ENCODE results near the gene TMEM123.
A peak's percentile ranks its signal among the peaks of the same experiment; 100 is the strongest.

The TMEM123 gene

GRCh38 chr11:102428696-102429095 lies 23.9 kb downstream of the TMEM123 start:
- no peak for DNase-seq (ENCODE audit: insufficient read length, low spot score)

GRCh38 chr11:102427068-102427467 lies 25.5 kb downstream of the TMEM123 start:
- FAIRE-seq, result no peak
- DNase-seq (ENCODE audit: insufficient read length, low spot score), result no peak

More at GRCh38 chr11:102428696-102429095, 23.9 kb downstream of the TMEM123 start:
- FAIRE-seq, result peak; percentile 62

- FAIRE-seq (no peak), DNase-seq (ENCODE audit: insufficient read length, low spot score) (no peak)
These were observed 26.0 kb downstream of the TMEM123 start for GRCh38 chr11:102426570-102426969.

- no peak for DNase-seq (ENCODE audit: insufficient read length, low spot score)
- FAIRE-seq, result no peak
These were observed 26.6 kb downstream of the TMEM123 start for GRCh38 chr11:102426000-102426399.

GRCh38 chr11:102423936-102424335 lies 28.6 kb downstream of the TMEM123 start:
- FAIRE-seq (no peak), DNase-seq (ENCODE audit: insufficient read length, low spot score) (no peak)

GRCh38 chr11:102422817-102423712 lies 29.5 kb downstream of the TMEM123 start:
- no peak for FAIRE-seq
- DNase-seq (ENCODE audit: insufficient read length, low spot score), result no peak

GRCh38 chr11:102421261-102421660 lies 31.3 kb downstream of the TMEM123 start:
- DNase-seq (ENCODE audit: insufficient read length, low spot score), result no peak
- FAIRE-seq, result no peak

- peak; percentile 78 for FAIRE-seq
These were observed 32.0 kb downstream of the TMEM123 start for GRCh38 chr11:102420547-102420946.

GRCh38 chr11:102419181-102419580 lies 33.4 kb downstream of the TMEM123 start:
- DNase-seq (ENCODE audit: insufficient read length, low spot score), result no peak
- FAIRE-seq, result peak; percentile 31

More at GRCh38 chr11:102420547-102420946, 32.0 kb downstream of the TMEM123 start:
- no peak for DNase-seq (ENCODE audit: insufficient read length, low spot score)

GRCh38 chr11:102416976-102417375 lies 35.6 kb downstream of the TMEM123 start:
- FAIRE-seq, result peak; percentile 87
- no peak for DNase-seq (ENCODE audit: insufficient read length, low spot score)

- FAIRE-seq, result peak; percentile 35
- DNase-seq (ENCODE audit: insufficient read length, low spot score), result no peak
These were observed 37.2 kb downstream of the TMEM123 start for GRCh38 chr11:102415304-102415916.

- no peak for DNase-seq (ENCODE audit: insufficient read length, low spot score)
These were observed 38.0 kb downstream of the TMEM123 start for GRCh38 chr11:102414559-102414958.

GRCh38 chr11:102413497-102413896 lies 39.1 kb downstream of the TMEM123 start:
- no peak for DNase-seq (ENCODE audit: insufficient read length, low spot score)
- FAIRE-seq, result no peak

More at GRCh38 chr11:102414559-102414958, 38.0 kb downstream of the TMEM123 start:
- FAIRE-seq, result peak; percentile 35

GRCh38 chr11:102411142-102411541 lies 41.4 kb downstream of the TMEM123 start:
- FAIRE-seq (no peak), DNase-seq (ENCODE audit: insufficient read length, low spot score) (no peak)

- DNase-seq (ENCODE audit: insufficient read length, low spot score), result no peak
- no peak for FAIRE-seq
These were observed 42.2 kb downstream of the TMEM123 start for GRCh38 chr11:102410382-102410784.

- FAIRE-seq, result no peak
- DNase-seq (ENCODE audit: insufficient read length, low spot score), result no peak
These were observed 44.2 kb downstream of the TMEM123 start for GRCh38 chr11:102408339-102408738.

GRCh38 chr11:102407901-102408300 lies 44.7 kb downstream of the TMEM123 start:
- FAIRE-seq (no peak), DNase-seq (ENCODE audit: insufficient read length, low spot score) (no peak)

GRCh38 chr11:102406099-102406498 lies 46.5 kb downstream of the TMEM123 start:
- FAIRE-seq, result no peak
- no peak for DNase-seq (ENCODE audit: insufficient read length, low spot score)

GRCh38 chr11:102405501-102405900 lies 47.1 kb downstream of the TMEM123 start:
- FAIRE-seq (no peak), DNase-seq (ENCODE audit: insufficient read length, low spot score) (no peak)

GRCh38 chr11:102402548-102402947 lies 50.0 kb downstream of the TMEM123 start:
- DNase-seq (ENCODE audit: insufficient read length, low spot score) (no peak), FAIRE-seq (no peak)

- FAIRE-seq (no peak), DNase-seq (ENCODE audit: insufficient read length, low spot score) (no peak)
These were observed 50.7 kb downstream of the TMEM123 start for GRCh38 chr11:102401905-102402304.

GRCh38 chr11:102400603-102401002 lies 52.0 kb downstream of the TMEM123 start:
- FAIRE-seq (peak; percentile 74), DNase-seq (ENCODE audit: insufficient read length, low spot score) (no peak)
